H9 (cell line): ENCODE results near the gene ZNF445. TPM values are rescaled to one million over a fixed set of nuclear protein-coding genes. Genes with fewer than 3 reads are reported as not detected.

Source experiments
- DNase-seq: peaks from one replicate; pipeline ENCODE4 v3.0.0-alpha.2; 2017
- H2AFZ ChIP-seq: one replicate; pipeline ENCODE4 v1.6.1; 2013; ENCODE audit warnings: mild to moderate bottlenecking, low read length, control low read depth, moderate library complexity
- H2AK5ac ChIP-seq: 2 replicates; pipeline ENCODE4 v1.6.1; 2013; ENCODE audit warnings: low read length, control low read depth, mixed read lengths; ENCODE audit not compliant: insufficient read length
- H2BK120ac ChIP-seq: one replicate; pipeline ENCODE4 v1.6.1; 2013; ENCODE audit warnings: low read depth, mild to moderate bottlenecking, low read length, control low read depth, inconsistent platforms; ENCODE audit not compliant: poor library complexity, severe bottlenecking
- H2BK12ac ChIP-seq: 2 replicates; pipeline ENCODE4 v1.6.1; 2013; ENCODE audit warnings: low read length, control low read depth, mixed read lengths, low read depth; ENCODE audit not compliant: insufficient read length
- H2BK15ac ChIP-seq: 2 replicates; pipeline ENCODE4 v1.6.1; 2013; ENCODE audit warnings: low read depth, low read length, control low read depth
- H2BK20ac ChIP-seq: one replicate; pipeline ENCODE4 v1.6.1; 2013; ENCODE audit warnings: low read depth, mild to moderate bottlenecking, low read length, control low read depth, inconsistent platforms; ENCODE audit not compliant: poor library complexity, severe bottlenecking
- H2BK5ac ChIP-seq: 2 replicates; pipeline ENCODE4 v1.6.1; 2013; ENCODE audit warnings: low read length, control low read depth, mixed read lengths; ENCODE audit not compliant: insufficient read length
- H3K14ac ChIP-seq: 2 replicates; pipeline ENCODE4 v1.6.1; 2013; ENCODE audit warnings: low read length, control low read depth; ENCODE audit not compliant: insufficient read depth
- H3K18ac ChIP-seq: 2 replicates; pipeline ENCODE4 v1.6.1; 2013; ENCODE audit warnings: low read depth, mild to moderate bottlenecking, mixed read lengths, low read length, control low read depth; ENCODE audit not compliant: insufficient read length
- H3K23ac ChIP-seq: 2 replicates; pipeline ENCODE4 v1.6.1; 2013; ENCODE audit warnings: low read length, control low read depth, mixed read lengths, low read depth; ENCODE audit not compliant: insufficient read length
- H3K23me2 ChIP-seq: 2 replicates; pipeline ENCODE4 v1.6.1; 2013; ENCODE audit warnings: low read depth, mild to moderate bottlenecking, mixed read lengths, low read length, control low read depth; ENCODE audit not compliant: insufficient read length, poor library complexity, severe bottlenecking
- H3K27ac ChIP-seq: 2 replicates; pipeline ENCODE4 v1.5.1; 2013; ENCODE audit warnings: low read length, control low read depth, mixed read lengths, low read depth; ENCODE audit not compliant: insufficient read length
- H3K27me3 ChIP-seq: 2 replicates; pipeline ENCODE4 v1.6.1; 2013; ENCODE audit warnings: low read length, control low read depth, inconsistent platforms; ENCODE audit not compliant: insufficient read depth
- H3K4ac ChIP-seq: 2 replicates; pipeline ENCODE4 v1.6.1; 2013; ENCODE audit warnings: low read depth, mild to moderate bottlenecking, control low read depth, inconsistent platforms, low read length, moderate library complexity
- H3K4me1 ChIP-seq: 2 replicates; pipeline ENCODE4 v1.6.1; 2013; ENCODE audit warnings: low read length, control low read depth, inconsistent platforms; ENCODE audit not compliant: insufficient read depth
- H3K4me2 ChIP-seq: 2 replicates; pipeline ENCODE4 v1.6.1; 2013; ENCODE audit warnings: low read length, control low read depth, mixed read lengths; ENCODE audit not compliant: insufficient read length, insufficient read depth
- H3K56ac ChIP-seq: 2 replicates; pipeline ENCODE4 v1.6.1; 2013; ENCODE audit warnings: low read depth, mild to moderate bottlenecking, mixed read lengths, low read length, control low read depth; ENCODE audit not compliant: insufficient read length
- H3K79me1 ChIP-seq: 2 replicates; pipeline ENCODE4 v1.6.1; 2013; ENCODE audit warnings: low read depth, mild to moderate bottlenecking, moderate library complexity, low read length, control low read depth, inconsistent platforms; ENCODE audit not compliant: insufficient read depth, poor library complexity, severe bottlenecking
- H3K79me2 ChIP-seq: 2 replicates; pipeline ENCODE4 v1.6.1; 2013; ENCODE audit warnings: low read length, control low read depth, inconsistent platforms; ENCODE audit not compliant: insufficient read depth
- H3K9ac ChIP-seq: 2 replicates; pipeline ENCODE4 v1.6.1; 2013; ENCODE audit warnings: low read length, control low read depth, mixed read lengths; ENCODE audit not compliant: insufficient read length; ENCODE audit errors: extremely low read depth
- H3K9me3 ChIP-seq: one replicate; pipeline ENCODE4 v1.6.1; 2013; ENCODE audit warnings: low read depth, low read length, inconsistent platforms; ENCODE audit not compliant: control insufficient read depth
- H3T11ph ChIP-seq: one replicate; pipeline ENCODE4 v1.6.1; 2013; ENCODE audit warnings: mild to moderate bottlenecking, low read length, control low read depth, inconsistent platforms
- H4K20me1 ChIP-seq: one replicate; pipeline ENCODE4 v1.6.1; 2013; ENCODE audit not compliant: control insufficient read depth, insufficient read length, insufficient read depth
- H4K5ac ChIP-seq: 2 replicates; pipeline ENCODE4 v1.6.1; 2013; ENCODE audit warnings: low read depth, mild to moderate bottlenecking, mixed read lengths, low read length, control low read depth; ENCODE audit not compliant: insufficient read length
- H4K8ac ChIP-seq: replicated peaks from 2 replicates; pipeline ENCODE4 v1.6.1; 2013; ENCODE audit warnings: low read length, control low read depth, mixed read lengths, low read depth; ENCODE audit not compliant: insufficient read length
- H4K91ac ChIP-seq: 2 replicates; pipeline ENCODE4 v1.6.1; 2013; ENCODE audit warnings: low read depth, mild to moderate bottlenecking, moderate library complexity, mixed read lengths, low read length, control low read depth; ENCODE audit not compliant: insufficient read length
- H3K27ac Mint-ChIP-seq, 3 experiments: 2 replicates in 2 of 3; 3 replicates in 1 of 3; pipeline ENCODE4 v1.8.0; 2020 to 2021; ENCODE audit warnings: mixed read lengths in 3 of 3, mild to moderate bottlenecking in 1 of 3, moderate library complexity in 1 of 3
- H3K27me3 Mint-ChIP-seq: 2 replicates; pipeline ENCODE4 v1.8.0; 2021; ENCODE audit warnings: low read depth, mild to moderate bottlenecking, moderate library complexity, mixed read lengths
- H3K36me3 Mint-ChIP-seq, 3 experiments: 2 replicates in 2 of 3; 3 replicates in 1 of 3; pipeline ENCODE4 v1.8.0; 2020 to 2021; ENCODE audit warnings: low read depth in 3 of 3, mixed read lengths in 3 of 3; ENCODE audit not compliant: insufficient read depth in 1 of 3
- H3K4me1 Mint-ChIP-seq, 2 experiments: 2 replicates each; pipeline ENCODE4 v1.8.0; 2020; ENCODE audit warnings: mixed read lengths in 2 of 2
- H3K4me3 Mint-ChIP-seq, 2 experiments: 2 replicates in 1 of 2; 3 replicates in 1 of 2; pipeline ENCODE4 v1.8.0; 2020 to 2021; ENCODE audit warnings: mild to moderate bottlenecking in 2 of 2, mixed read lengths in 2 of 2, moderate library complexity in 1 of 2
- H3K9me3 Mint-ChIP-seq, 2 experiments: 2 replicates in 1 of 2; 3 replicates in 1 of 2; pipeline ENCODE4 v1.8.0; 2020; ENCODE audit warnings: mild to moderate bottlenecking in 2 of 2, mixed read lengths in 2 of 2, moderate library complexity in 1 of 2
- CTCF ChIP-seq: fragments of 200-600 bp; sonication (generic); conservative IDR thresholded peaks from 3 replicates; pipeline ENCODE4 v1.8.0; 2021; ENCODE audit warnings: antibody characterized with exemption, mild to moderate bottlenecking
- WGBS: extraction: QIAGEN DNeasy Blood & Tissue Kit; methylation state at CpG from one replicate; pipeline ENCODE4 v1.1.7; 2013; ENCODE audit warnings: missing lambda C conversion rate, low lambda C conversion rate, mixed read lengths; ENCODE audit not compliant: insufficient read length; ENCODE audit errors: extremely low coverage; 5-methylcytosine and 5-hydroxymethylcytosine counted together
- total RNA-seq: library from RNA; stranded (reverse); gene quantifications from 2 replicates; pipeline ENCODE4 v1.2.1, GENCODE V29; 2021

ZNF445 gene
- total RNA-seq, 1 experiment from 2014 or later, result 26.0 TPM

GRCh38 chr3:44495636-44496415 lies 18.4 kb upstream of the ZNF445 start:
- no peak overlapping the region for H2BK12ac ChIP-seq
- no peak overlapping the region for H4K5ac ChIP-seq
- H3K23ac ChIP-seq, result no peak overlapping the region
- WGBS, result no CpG with 5 or more reads among the region's 6 CpGs
- H3K79me1 ChIP-seq, result peaks cover 4% of the 10 kb centered on the region
- no peak overlapping the region for H2AFZ ChIP-seq
- no peak overlapping the region for H3K18ac ChIP-seq
- no peak for DNase-seq
- H4K8ac ChIP-seq, result no peak overlapping the region
- Mint-ChIP-seq H3K4me3 (no peak overlapping the region), H3K27me3 (no peaks in the 10 kb centered on the region), H3K36me3 (peaks cover 53 to 80% (median 76%) of the 10 kb centered on the region in 3 experiments), H3K27ac (no peak overlapping the region), H3K9me3 (peaks cover 41 to 61% of the 10 kb centered on the region in 2 experiments), H3K4me1 (no peaks in the 10 kb centered on the region)
- H4K20me1 ChIP-seq, result no peaks in the 10 kb centered on the region
- H3K14ac ChIP-seq, result no peak overlapping the region
- no peak overlapping the region for H3K9ac ChIP-seq
- no peak overlapping the region for H4K91ac ChIP-seq
- no peak overlapping the region for H2AK5ac ChIP-seq
- no peak overlapping the region for H2BK5ac ChIP-seq
- no peak for TF ChIP-seq CTCF
- no peak overlapping the region for H2BK20ac ChIP-seq
- H3K27ac ChIP-seq, result no peak overlapping the region
- no peak overlapping the region for H3K4ac ChIP-seq
- H2BK120ac ChIP-seq, result no peak overlapping the region
- H3T11ph ChIP-seq, result no peak overlapping the region
- no peaks in the 10 kb centered on the region for H3K27me3 ChIP-seq
- peaks cover 30% of the 10 kb centered on the region for H3K9me3 ChIP-seq
- H3K56ac ChIP-seq, result no peak overlapping the region
- H3K4me1 ChIP-seq, result no peaks in the 10 kb centered on the region
- no peak overlapping the region for H2BK15ac ChIP-seq
- no peaks in the 10 kb centered on the region for H3K23me2 ChIP-seq
- no peak overlapping the region for H3K4me2 ChIP-seq
- no peaks in the 10 kb centered on the region for H3K79me2 ChIP-seq
